ENCODE measurements around the gene EIF2A.
A peak's percentile ranks its signal among the peaks of the same experiment; 100 is the strongest.
"Not testable (repeated sequence)": the region's sequence is repeated elsewhere in the genome, so short reads cannot be mapped to it uniquely, and the experiment has no call there.

The EIF2A gene

GRCh38 chr3:150546226-150547044 is at the start of gene EIF2A, which contains the start of gene SERP1:
TSS of gene EIF2A (plus strand) at chr3:150546787. CDS start at chr3:150546803, 16 bp downstream.
TSS of gene SERP1 (minus strand) at chr3:150546496. CDS start at chr3:150546135, 361 bp downstream.
- Histone ChIP-seq H3K4me3 (ENCODE audit: low read length) (peak within 1 kb of the TSS; percentile 92), H3K9ac (ENCODE audit: low read length) (peak within 1 kb of the TSS; percentile 80), H3K36me3 (ENCODE audit: control insufficient read depth, low read depth, low read length) (peaks cover 25% of the 10 kb centered on the region), H3K27ac (ENCODE audit: low read length) (peak within 1 kb of the TSS; percentile 70), H3K4me1 (ENCODE audit: control insufficient read depth, low read depth, low read length) (peaks cover 7% of the 10 kb centered on the region), H3K27me3 (ENCODE audit: control insufficient read depth, insufficient read depth, low read length) (no peaks in the 10 kb centered on the region), H3K9me3 (ENCODE audit: control insufficient read depth, low read depth, low read length) (no peaks in the 10 kb centered on the region)

GRCh38 chr3:150497956-150498355 is 48.6 kb upstream of the EIF2A start:
- Histone ChIP-seq H3K27me3 (ENCODE audit: control insufficient read depth, insufficient read depth, low read length) (no peaks in the 10 kb centered on the region), H3K27ac (ENCODE audit: low read length) (no peak overlapping the region), H3K36me3 (ENCODE audit: control insufficient read depth, low read depth, low read length) (no peaks in the 10 kb centered on the region), H3K4me3 (ENCODE audit: low read length) (no peak overlapping the region), H3K9ac (ENCODE audit: low read length) (no peak overlapping the region), H3K9me3 (ENCODE audit: control insufficient read depth, low read depth, low read length) (peaks cover 4% of the 10 kb centered on the region), H3K4me1 (ENCODE audit: control insufficient read depth, low read depth, low read length) (no peaks in the 10 kb centered on the region)

- H3K9me3 ChIP-seq (ENCODE audit: control insufficient read depth, low read depth, low read length); H3K27ac ChIP-seq (ENCODE audit: low read length); H3K4me3 ChIP-seq (ENCODE audit: low read length); H3K4me1 ChIP-seq (ENCODE audit: control insufficient read depth, low read depth, low read length); H3K27me3 ChIP-seq (ENCODE audit: control insufficient read depth, insufficient read depth, low read length); H3K9ac ChIP-seq (ENCODE audit: low read length); H3K36me3 ChIP-seq (ENCODE audit: control insufficient read depth, low read depth, low read length): not testable (repeated sequence)
Measured at GRCh38 chr3:150500960-150501359, 45.6 kb upstream of the EIF2A start.

GRCh38 chr3:150503402-150504099 is 43.0 kb upstream of the EIF2A start:
- Histone ChIP-seq H3K4me3 (ENCODE audit: low read length) (no peak overlapping the region), H3K4me1 (ENCODE audit: control insufficient read depth, low read depth, low read length) (no peaks in the 10 kb centered on the region), H3K27me3 (ENCODE audit: control insufficient read depth, insufficient read depth, low read length) (no peaks in the 10 kb centered on the region), H3K9me3 (ENCODE audit: control insufficient read depth, low read depth, low read length) (peaks cover 4% of the 10 kb centered on the region), H3K27ac (ENCODE audit: low read length) (no peak overlapping the region), H3K36me3 (ENCODE audit: control insufficient read depth, low read depth, low read length) (no peaks in the 10 kb centered on the region), H3K9ac (ENCODE audit: low read length) (no peak overlapping the region)

- H3K9ac ChIP-seq (ENCODE audit: low read length), result no peak overlapping the region
- H3K27me3 ChIP-seq (ENCODE audit: control insufficient read depth, insufficient read depth, low read length), result no peaks in the 10 kb centered on the region
- H3K36me3 ChIP-seq (ENCODE audit: control insufficient read depth, low read depth, low read length), result no peaks in the 10 kb centered on the region
- H3K4me3 ChIP-seq (ENCODE audit: low read length), result no peak overlapping the region
- H3K27ac ChIP-seq (ENCODE audit: low read length), result no peak overlapping the region
- H3K4me1 ChIP-seq (ENCODE audit: control insufficient read depth, low read depth, low read length), result no peaks in the 10 kb centered on the region
- peaks cover 4% of the 10 kb centered on the region for H3K9me3 ChIP-seq (ENCODE audit: control insufficient read depth, low read depth, low read length)
Measured at GRCh38 chr3:150504483-150504882, 42.1 kb upstream of the EIF2A start.

GRCh38 chr3:150508401-150508800 is 38.2 kb upstream of the EIF2A start:
- no peak overlapping the region for H3K27ac ChIP-seq (ENCODE audit: low read length)
- no peak overlapping the region for H3K9ac ChIP-seq (ENCODE audit: low read length)
- no peaks in the 10 kb centered on the region for H3K27me3 ChIP-seq (ENCODE audit: control insufficient read depth, insufficient read depth, low read length)
- H3K9me3 ChIP-seq (ENCODE audit: control insufficient read depth, low read depth, low read length), result no peaks in the 10 kb centered on the region
- H3K4me3 ChIP-seq (ENCODE audit: low read length), result no peak overlapping the region
- no peaks in the 10 kb centered on the region for H3K36me3 ChIP-seq (ENCODE audit: control insufficient read depth, low read depth, low read length)
- H3K4me1 ChIP-seq (ENCODE audit: control insufficient read depth, low read depth, low read length), result peaks cover 16% of the 10 kb centered on the region

- Histone ChIP-seq H3K4me3 (ENCODE audit: low read length) (no peak overlapping the region), H3K27me3 (ENCODE audit: control insufficient read depth, insufficient read depth, low read length) (no peaks in the 10 kb centered on the region), H3K27ac (ENCODE audit: low read length) (no peak overlapping the region), H3K9ac (ENCODE audit: low read length) (no peak overlapping the region), H3K4me1 (ENCODE audit: control insufficient read depth, low read depth, low read length) (peaks cover 18% of the 10 kb centered on the region), H3K36me3 (ENCODE audit: control insufficient read depth, low read depth, low read length) (no peaks in the 10 kb centered on the region), H3K9me3 (ENCODE audit: control insufficient read depth, low read depth, low read length) (no peaks in the 10 kb centered on the region)
Measured at GRCh38 chr3:150509780-150510179, 36.8 kb upstream of the EIF2A start.

GRCh38 chr3:150511122-150511821 is 35.3 kb upstream of the EIF2A start:
- Histone ChIP-seq H3K9ac (ENCODE audit: low read length) (no peak overlapping the region), H3K36me3 (ENCODE audit: control insufficient read depth, low read depth, low read length) (no peaks in the 10 kb centered on the region), H3K27me3 (ENCODE audit: control insufficient read depth, insufficient read depth, low read length) (no peaks in the 10 kb centered on the region), H3K9me3 (ENCODE audit: control insufficient read depth, low read depth, low read length) (no peaks in the 10 kb centered on the region), H3K4me3 (ENCODE audit: low read length) (no peak overlapping the region), H3K27ac (ENCODE audit: low read length) (no peak overlapping the region), H3K4me1 (ENCODE audit: control insufficient read depth, low read depth, low read length) (peaks cover 18% of the 10 kb centered on the region)

- peaks cover 18% of the 10 kb centered on the region for H3K4me1 ChIP-seq (ENCODE audit: control insufficient read depth, low read depth, low read length)
- no peaks in the 10 kb centered on the region for H3K36me3 ChIP-seq (ENCODE audit: control insufficient read depth, low read depth, low read length)
- no peaks in the 10 kb centered on the region for H3K9me3 ChIP-seq (ENCODE audit: control insufficient read depth, low read depth, low read length)
- no peak overlapping the region for H3K4me3 ChIP-seq (ENCODE audit: low read length)
- no peak overlapping the region for H3K9ac ChIP-seq (ENCODE audit: low read length)
- H3K27me3 ChIP-seq (ENCODE audit: control insufficient read depth, insufficient read depth, low read length), result no peaks in the 10 kb centered on the region
- H3K27ac ChIP-seq (ENCODE audit: low read length), result no peak overlapping the region
Measured at GRCh38 chr3:150515210-150515609, 31.4 kb upstream of the EIF2A start.

- Histone ChIP-seq H3K9me3 (ENCODE audit: control insufficient read depth, low read depth, low read length) (no peaks in the 10 kb centered on the region), H3K36me3 (ENCODE audit: control insufficient read depth, low read depth, low read length) (no peaks in the 10 kb centered on the region), H3K27me3 (ENCODE audit: control insufficient read depth, insufficient read depth, low read length) (no peaks in the 10 kb centered on the region), H3K4me1 (ENCODE audit: control insufficient read depth, low read depth, low read length) (no peaks in the 10 kb centered on the region), H3K9ac (ENCODE audit: low read length) (no peak overlapping the region), H3K27ac (ENCODE audit: low read length) (no peak overlapping the region), H3K4me3 (ENCODE audit: low read length) (no peak overlapping the region)
Measured at GRCh38 chr3:150519026-150519425, 27.6 kb upstream of the EIF2A start.

- no peak overlapping the region for H3K27ac ChIP-seq (ENCODE audit: low read length)
- H3K4me3 ChIP-seq (ENCODE audit: low read length), result no peak overlapping the region
- H3K4me1 ChIP-seq (ENCODE audit: control insufficient read depth, low read depth, low read length), result no peaks in the 10 kb centered on the region
- H3K27me3 ChIP-seq (ENCODE audit: control insufficient read depth, insufficient read depth, low read length), result no peaks in the 10 kb centered on the region
- H3K36me3 ChIP-seq (ENCODE audit: control insufficient read depth, low read depth, low read length), result no peaks in the 10 kb centered on the region
- H3K9ac ChIP-seq (ENCODE audit: low read length), result no peak overlapping the region
- H3K9me3 ChIP-seq (ENCODE audit: control insufficient read depth, low read depth, low read length), result no peaks in the 10 kb centered on the region
Measured at GRCh38 chr3:150520408-150520807, 26.2 kb upstream of the EIF2A start.

Data from iPS-18a (cell line).